ENCODE data around the gene TPGS1.

GRCh38 chr19:547836-548720 lies 40.8 kb downstream of the TPGS1 start:
- TF ChIP-seq CTCF (IDR thresholded peaks at IDR 0.05 in 4 of 5, conservative IDR thresholded peaks at IDR 0.05 in 1 of 5) (no peak), POLR2A (IDR thresholded peaks at IDR 0.05) (no peak)

Data from gastrocnemius medialis (tissue), 4 donors.